A549 treated with CpdA at 1 μM for 4 hours (cell line): ENCODE measurements around the gene COL5A2. TPM values are rescaled to one million over a fixed set of nuclear protein-coding genes. Genes with fewer than 3 reads are reported as not detected.

ENCODE experiments used
- total RNA-seq: library from RNA; stranded (reverse); fragments of 200-300 nt; extraction: Qiagen RNA extraction; gene quantifications from 5 replicates; pipeline ENCODE4 v1.2.3, GENCODE V29; 2022; ENCODE audit warnings: low read depth

COL5A2 gene
- total RNA-seq, result 49.4 to 93.9 TPM (median 80.3 TPM) in 5 replicates

GRCh38 chr2:189179570-189179950, at the start of gene COL5A2:
Gene COL5A2 (minus strand): TSS chr2:189179761. CDS start chr2:189179604, 157 bp downstream.

Other genes starting within 250 kb of the COL5A2 start
- gene COL3A1, start 205.4 kb downstream of the COL5A2 start, total RNA-seq, result 0.09 to 0.28 TPM (median 0.25 TPM) in 5 replicates